Stomach (tissue), 9 donors: ENCODE results near the gene LRRC74A. TPM values are rescaled to one million over a fixed set of nuclear protein-coding genes. Genes with fewer than 3 reads are reported as not detected.

ENCODE experiments used
- DNase-seq, 2 donors: peaks; one replicate each; pipeline versions ENCODE4 v3.0.0 to v3.0.0-alpha.2; 2013 to 2019
- H3K27ac ChIP-seq, 5 donors: fragments of 200-600 bp in 4 of 5; sonication (generic) in 4 of 5; one replicate each; pipeline ENCODE4 v1.5.1; 2013 to 2019; ENCODE audit warnings: mild to moderate bottlenecking in 1 of 5, moderate library complexity in 1 of 5
- H3K27me3 ChIP-seq, 3 donors: fragments of 200-600 bp; sonication (generic); one replicate each; pipeline ENCODE4 v1.5.1; 2017 to 2019; ENCODE audit warnings: mixed run types in 1 of 3
- H3K36me3 ChIP-seq, 4 donors: fragments of 200-600 bp; sonication (generic); 1 replicate in 3 of 4; 2 replicates in 1 of 4; pipeline ENCODE4 v1.5.1; 2016 to 2019
- H3K4me1 ChIP-seq, 4 donors: fragments of 200-600 bp; sonication (generic); one replicate each; pipeline ENCODE4 v1.5.1; 2016 to 2019
- H3K4me3 ChIP-seq, 4 donors: fragments of 200-600 bp; sonication (generic) in 3 of 4; one replicate each; pipeline ENCODE4 v1.5.1; 2016 to 2019; ENCODE audit warnings: mild to moderate bottlenecking in 1 of 4
- H3K9me3 ChIP-seq, 4 donors: fragments of 200-600 bp; sonication (generic); one replicate each; pipeline ENCODE4 v1.5.1; 2016 to 2019
- EP300 ChIP-seq: sonication (generic); formaldehyde crosslinking; IDR thresholded peaks from one replicate; pipeline ENCODE4 v1.6.1; 2017; ENCODE audit warnings: antibody characterized with exemption
- POLR2A ChIP-seq, 4 donors: fragments of 450-650 bp; IDR thresholded peaks; one replicate each; pipeline ENCODE4 v1.6.1; 2016; ENCODE audit warnings: antibody characterized with exemption in 4 of 4, control low read depth in 2 of 4, mild to moderate bottlenecking in 1 of 4, moderate library complexity in 1 of 4
- POLR2AphosphoS5 ChIP-seq, 3 donors: sonication (generic); formaldehyde crosslinking; IDR thresholded peaks; one replicate each; pipeline ENCODE4 v1.6.1; 2016; ENCODE audit warnings: antibody characterized with exemption in 3 of 3
- WGBS, 5 donors: extraction: QIAGEN DNeasy Blood & Tissue Kit in 3 of 5; methylation state at CpG; one replicate each; pipeline versions ENCODE4 v1.1.5 to v1.1.7; 2013 to 2018; 5-methylcytosine and 5-hydroxymethylcytosine counted together
- intact Hi-C: fragments of 100-400 bp; cut with DNase I; formaldehyde crosslinking; loops from one replicate; pipeline ENCODE4 v1.15.1; 2023; ENCODE audit warnings: low total_unique reads
- polyA plus RNA-seq, 3 donors: library from polyadenylated mRNA; stranded (reverse); fragments of 200-250 nt; gene quantifications; one replicate each; pipeline ENCODE4 v1.2.3, GENCODE V29; 2013
- total RNA-seq, 5 donors: library from RNA; depleted of rRNA; stranded (reverse); fragments of >200 nt; gene quantifications; one replicate each; pipeline versions ENCODE4 v1.1.0 to v1.2.3, GENCODE V29; 2014 to 2016
- TF ChIP-seq, protein P1 (sequence below), 7 experiments: fragments of 450-650 bp in 4 of 7; fragments of 200-600 bp in 3 of 7; sonication (generic) in 3 of 7; IDR thresholded peaks; one replicate each; pipeline ENCODE4 v1.5.1; 2016 to 2019; ENCODE audit warnings: antibody characterized with exemption in 7 of 7, control low read depth in 2 of 7, mild to moderate bottlenecking in 1 of 7
- donor health status: healthy with polysubstance abuse.
- donor health status: Bipolar disorder and iron deficiency.
- donor health status: healthy.

LRRC74A gene
- total and polyA plus RNA-seq, 8 donors: not detected

DNA sequence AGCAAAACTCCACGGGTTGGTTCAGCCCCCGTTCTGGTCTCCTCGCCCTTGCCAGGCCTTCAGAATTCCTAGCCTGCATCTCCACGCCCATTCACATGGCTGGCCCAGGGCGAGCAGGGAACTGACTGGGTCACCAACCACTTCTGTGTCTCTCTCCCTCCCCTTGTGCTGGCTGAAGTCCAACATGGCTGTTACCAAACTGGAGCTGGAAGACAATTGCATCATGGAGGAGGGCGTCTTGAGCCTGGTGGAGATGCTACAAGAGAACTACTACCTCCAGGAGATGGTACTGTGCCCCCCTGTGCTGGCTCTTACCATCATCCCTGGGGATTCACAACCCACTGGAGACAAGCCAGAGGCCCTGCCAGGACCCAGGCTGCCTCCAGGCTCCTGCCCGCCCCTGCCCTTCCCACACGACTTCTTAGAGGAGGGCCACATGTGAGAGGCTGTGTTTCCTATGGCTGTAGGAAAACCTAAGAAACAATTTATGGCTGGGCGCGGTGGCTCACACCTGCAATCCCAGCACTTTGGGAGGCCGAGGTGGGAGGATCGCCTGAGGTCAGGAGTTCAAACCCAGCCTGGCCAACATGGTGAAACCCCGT is 9.9 kb downstream of the LRRC74A start:
- H3K4me3 ChIP-seq: no peak overlapping the region
- no peak overlapping the region for H3K27ac ChIP-seq
- H3K9me3 ChIP-seq: no peaks in the 10 kb centered on the region
- H3K36me3 ChIP-seq: no peaks in the 10 kb centered on the region
- intact Hi-C loops: no loop called here
- WGBS, 5 donors: 80 to 90% (median 86%) methylated on average over 11 to 13 of the region's 13 CpGs
- TF ChIP-seq, protein P1, sequence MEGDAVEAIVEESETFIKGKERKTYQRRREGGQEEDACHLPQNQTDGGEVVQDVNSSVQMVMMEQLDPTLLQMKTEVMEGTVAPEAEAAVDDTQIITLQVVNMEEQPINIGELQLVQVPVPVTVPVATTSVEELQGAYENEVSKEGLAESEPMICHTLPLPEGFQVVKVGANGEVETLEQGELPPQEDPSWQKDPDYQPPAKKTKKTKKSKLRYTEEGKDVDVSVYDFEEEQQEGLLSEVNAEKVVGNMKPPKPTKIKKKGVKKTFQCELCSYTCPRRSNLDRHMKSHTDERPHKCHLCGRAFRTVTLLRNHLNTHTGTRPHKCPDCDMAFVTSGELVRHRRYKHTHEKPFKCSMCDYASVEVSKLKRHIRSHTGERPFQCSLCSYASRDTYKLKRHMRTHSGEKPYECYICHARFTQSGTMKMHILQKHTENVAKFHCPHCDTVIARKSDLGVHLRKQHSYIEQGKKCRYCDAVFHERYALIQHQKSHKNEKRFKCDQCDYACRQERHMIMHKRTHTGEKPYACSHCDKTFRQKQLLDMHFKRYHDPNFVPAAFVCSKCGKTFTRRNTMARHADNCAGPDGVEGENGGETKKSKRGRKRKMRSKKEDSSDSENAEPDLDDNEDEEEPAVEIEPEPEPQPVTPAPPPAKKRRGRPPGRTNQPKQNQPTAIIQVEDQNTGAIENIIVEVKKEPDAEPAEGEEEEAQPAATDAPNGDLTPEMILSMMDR (IDR thresholded peaks at IDR 0.05): no peak
- no peak for TF ChIP-seq EP300
- no peak for TF ChIP-seq POLR2A (IDR thresholded peaks at IDR 0.05)
- no peak for TF ChIP-seq POLR2AphosphoS5 (IDR thresholded peaks at IDR 0.05)
- DNase-seq: no peak
- no peaks in the 10 kb centered on the region for H3K27me3 ChIP-seq
- H3K4me1 ChIP-seq: peaks cover 0 to 23% (median 4%) of the 10 kb centered on the region in 4 donors

DNA sequence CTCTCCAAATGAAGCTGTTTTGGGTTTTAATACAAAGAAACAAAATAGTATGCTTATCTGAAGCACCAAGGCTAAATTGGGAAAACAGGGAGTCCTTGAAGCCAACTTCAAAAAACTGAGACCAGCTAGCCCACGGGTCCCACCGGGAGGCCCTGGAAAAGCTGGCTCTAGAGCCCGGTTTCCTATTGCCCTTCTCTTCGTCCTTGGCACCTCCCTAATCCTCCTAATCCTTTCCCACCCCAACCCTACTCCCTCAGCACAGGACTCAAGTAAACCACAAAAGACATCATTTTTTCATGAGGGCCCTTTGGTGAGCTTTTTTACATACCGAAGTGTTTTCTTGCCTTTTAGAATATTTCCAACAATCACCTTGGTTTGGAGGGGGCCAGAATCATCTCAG is 11.3 kb downstream of the LRRC74A start:
- intact Hi-C loops: no loop called here
- Histone ChIP-seq H3K36me3 (no peaks in the 10 kb centered on the region), H3K9me3 (no peaks in the 10 kb centered on the region), H3K27ac (no peak overlapping the region), H3K27me3 (no peaks in the 10 kb centered on the region), H3K4me3 (no peak overlapping the region), H3K4me1 (peaks cover 0 to 22% (median 4%) of the 10 kb centered on the region in 4 donors)
- TF ChIP-seq, protein P1 (IDR thresholded peaks at IDR 0.05): no peak
- TF ChIP-seq POLR2AphosphoS5 (IDR thresholded peaks at IDR 0.05) (no peak), POLR2A (IDR thresholded peaks at IDR 0.05) (no peak), EP300 (no peak)
- DNase-seq: no peak
- WGBS, 5 donors: 51 to 79% (median 58%) methylated on average over 5 of the region's 5 CpGs

DNA sequence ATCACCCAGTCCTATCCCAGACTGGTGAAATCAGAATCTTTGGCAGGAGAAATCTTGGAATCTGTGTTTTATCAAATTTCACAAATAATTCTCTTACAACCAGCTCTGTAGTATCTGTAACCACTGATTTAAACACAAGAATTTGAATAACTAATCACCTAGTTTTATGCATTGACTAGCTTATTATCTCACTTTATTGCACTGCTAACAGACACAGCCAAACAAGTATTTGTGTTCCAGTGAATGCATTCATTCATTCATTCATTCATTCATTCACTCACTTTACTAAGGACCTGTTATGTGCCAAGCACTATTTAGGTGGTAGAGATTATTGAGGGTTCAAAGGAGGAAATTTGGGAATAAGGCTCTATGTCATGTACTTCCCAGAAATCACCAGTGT is 16.2 kb downstream of the LRRC74A start:
- TF ChIP-seq, protein P1 (IDR thresholded peaks at IDR 0.05): no peak
- TF ChIP-seq EP300 (no peak), POLR2A (IDR thresholded peaks at IDR 0.05) (no peak), POLR2AphosphoS5 (IDR thresholded peaks at IDR 0.05) (no peak)
- Histone ChIP-seq H3K27me3 (peaks cover 0 to 17% (median 0%) of the 10 kb centered on the region in 3 donors), H3K27ac (no peak overlapping the region), H3K4me1 (no peaks in the 10 kb centered on the region), H3K36me3 (no peaks in the 10 kb centered on the region), H3K9me3 (no peaks in the 10 kb centered on the region), H3K4me3 (no peak overlapping the region)
- intact Hi-C loops: no loop called here
- no peak for DNase-seq

DNA sequence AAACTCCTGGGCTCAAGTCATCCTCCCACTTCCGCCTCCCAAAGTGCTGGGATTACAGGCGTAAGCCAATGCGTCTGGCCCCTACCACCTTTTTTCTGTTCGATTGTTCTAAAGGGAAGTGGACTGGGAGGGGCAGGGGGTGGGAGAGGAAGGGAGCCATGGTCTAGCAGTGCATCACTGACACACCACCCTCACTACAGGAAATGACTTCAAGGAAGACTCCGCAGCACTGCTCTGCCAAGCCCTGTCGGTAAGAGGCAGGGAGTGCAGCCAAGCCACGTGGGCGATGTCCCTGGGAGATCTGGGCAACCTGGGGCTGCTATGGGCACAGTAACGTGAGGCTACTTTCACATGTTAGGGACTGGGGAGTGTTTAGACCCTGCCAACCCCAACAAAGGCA is 18.0 kb downstream of the LRRC74A start:
- no peak overlapping the region for H3K4me3 ChIP-seq
- no peaks in the 10 kb centered on the region for H3K36me3 ChIP-seq
- peak; percentile 32 to 74 for DNase-seq
- no peaks in the 10 kb centered on the region for H3K9me3 ChIP-seq
- H3K4me1 ChIP-seq: no peaks in the 10 kb centered on the region
- 44 to 65% (median 56%) methylated on average over 8 to 9 of the region's 9 CpGs for WGBS, 5 donors
- TF ChIP-seq, protein P1 (IDR thresholded peaks at IDR 0.05): no peak
- TF ChIP-seq POLR2AphosphoS5 (IDR thresholded peaks at IDR 0.05): peak in 1 of 3 donors; percentile 36
- TF ChIP-seq POLR2A (IDR thresholded peaks at IDR 0.05): no peak
- no peak for TF ChIP-seq EP300
- H3K27ac ChIP-seq: peak overlapping the region in 4 of 5 donors; percentile 25 to 45 (median 38)
- H3K27me3 ChIP-seq: peaks cover 0 to 17% (median 0%) of the 10 kb centered on the region in 3 donors
- intact Hi-C loops: no loop called here
